IMR-90 (cell line): ENCODE results near the gene HSH2D. TPM values are rescaled to one million over a fixed set of nuclear protein-coding genes. Genes with fewer than 3 reads are reported as not detected.
A peak's percentile ranks its signal among the peaks of the same experiment; 100 is the strongest.

Source experiments
- ATAC-seq: fragments of 200-7000 bp; cut with Tn5 transposase; 2 replicates; pipeline ENCODE4 v1.9.1; 2020; ENCODE audit warnings: low read depth, mild to moderate bottlenecking, moderate library complexity
- BruUV-seq: library from RNA; stranded (reverse); fragments of 400-500 nt; replicated peaks from 2 replicates; lab custom pipeline; 2021; lab: Mats Ljungman, UMichigan
- CTCF ChIA-PET: fragments of 300-600 bp; formaldehyde crosslinking; extraction: SDS; loops from one replicate; lab custom pipeline; 2021; ENCODE audit warnings: antibody characterized with exemption; lab: Yijun Ruan, JAX
- POLR2A ChIA-PET: fragments of 300-600 bp; sonication (Branson Sonifier 250); formaldehyde crosslinking; loops from one replicate; lab custom pipeline; 2022; ENCODE audit warnings: antibody characterized with exemption; ENCODE audit not compliant: unreplicated experiment; lab: Charles Lee
- DNase-seq: peaks from one replicate; pipeline ENCODE4 v3.0.0; 2013
- H2AFZ ChIP-seq: replicated peaks from 2 replicates; pipeline ENCODE3; 2013; ENCODE audit warnings: low read length, mild to moderate bottlenecking; ENCODE audit not compliant: poor library complexity
- H2AK5ac ChIP-seq: 2 replicates; pipeline ENCODE4 v1.6.1; 2013; ENCODE audit warnings: low read depth, low read length, inconsistent platforms
- H2AK9ac ChIP-seq: replicated peaks from 2 replicates; pipeline ENCODE3; 2013; ENCODE audit warnings: mild to moderate bottlenecking, low read depth, low read length, moderate library complexity; ENCODE audit not compliant: poor library complexity
- H2BK120ac ChIP-seq: 2 replicates; pipeline ENCODE4 v1.6.1; 2013; ENCODE audit warnings: low read depth, low read length, inconsistent platforms
- H2BK15ac ChIP-seq: 3 replicates; pipeline ENCODE4 v1.6.1; 2013; ENCODE audit warnings: low read depth, low read length, inconsistent platforms
- H2BK20ac ChIP-seq: 2 replicates; pipeline ENCODE4 v1.6.1; 2013; ENCODE audit warnings: low read depth, mild to moderate bottlenecking, inconsistent platforms, low read length, moderate library complexity
- H2BK5ac ChIP-seq: 2 replicates; pipeline ENCODE4 v1.6.1; 2013; ENCODE audit warnings: mild to moderate bottlenecking, low read depth, low read length, inconsistent platforms; ENCODE audit not compliant: poor library complexity, severe bottlenecking
- H3K14ac ChIP-seq: replicated peaks from 2 replicates; pipeline ENCODE4 v1.6.1; 2013; ENCODE audit warnings: low read depth, low read length, inconsistent platforms
- H3K18ac ChIP-seq: 2 replicates; pipeline ENCODE4 v1.6.1; 2013; ENCODE audit warnings: low read depth, low read length, control low read depth
- H3K23ac ChIP-seq: 2 replicates; pipeline ENCODE4 v1.6.1; 2013; ENCODE audit warnings: low read depth, low read length, inconsistent platforms
- H3K27ac ChIP-seq: 2 replicates; pipeline ENCODE4 v1.5.1; 2013; ENCODE audit warnings: mild to moderate bottlenecking, control low read depth, low read length; ENCODE audit not compliant: insufficient read depth
- H3K27me3 ChIP-seq: 2 replicates; pipeline ENCODE4 v1.6.1; 2013; ENCODE audit warnings: low read length; ENCODE audit not compliant: control insufficient read depth, insufficient read depth
- H3K36me3 ChIP-seq: 2 replicates; pipeline ENCODE4 v1.6.1; 2013; ENCODE audit warnings: low read length, mixed read lengths; ENCODE audit not compliant: control insufficient read depth, insufficient read depth
- H3K4ac ChIP-seq: 2 replicates; pipeline ENCODE4 v1.6.1; 2013; ENCODE audit warnings: low read depth, low read length, inconsistent platforms
- H3K4me1 ChIP-seq: 2 replicates; pipeline ENCODE4 v1.6.1; 2013; ENCODE audit warnings: low read length, mixed read lengths; ENCODE audit not compliant: control insufficient read depth, insufficient read depth
- H3K4me2 ChIP-seq: 2 replicates; pipeline ENCODE4 v1.6.1; 2013; ENCODE audit warnings: low read depth, mild to moderate bottlenecking, control low read depth, low read length, moderate library complexity
- H3K4me3 ChIP-seq: 2 replicates; pipeline ENCODE4 v1.5.1; 2013; ENCODE audit warnings: low read depth, mild to moderate bottlenecking, control low read depth, low read length, moderate library complexity; ENCODE audit not compliant: insufficient read depth
- H3K56ac ChIP-seq: 2 replicates; pipeline ENCODE4 v1.6.1; 2013; ENCODE audit warnings: low read length, inconsistent platforms; ENCODE audit not compliant: insufficient read depth; ENCODE audit errors: extremely low read depth
- H3K79me1 ChIP-seq, 2 experiments: 2 replicates each; pipeline ENCODE4 v1.6.1; 2013; ENCODE audit warnings: low read length in 2 of 2, inconsistent platforms in 1 of 2, low read depth in 1 of 2
- H3K9ac ChIP-seq: 2 replicates; pipeline ENCODE4 v1.6.1; 2013; ENCODE audit warnings: low read depth, low read length, control low read depth
- H3K9me1 ChIP-seq: 2 replicates; pipeline ENCODE4 v1.6.1; 2013; ENCODE audit warnings: low read length, inconsistent platforms; ENCODE audit not compliant: insufficient read depth
- H3K9me3 ChIP-seq: 2 replicates; pipeline ENCODE4 v1.6.1; 2013; ENCODE audit warnings: low read length; ENCODE audit not compliant: control insufficient read depth, insufficient read depth
- H4K20me1 ChIP-seq: 2 replicates; pipeline ENCODE4 v1.6.1; 2013; ENCODE audit warnings: low read length, inconsistent platforms; ENCODE audit not compliant: insufficient read depth
- H4K5ac ChIP-seq: 2 replicates; pipeline ENCODE4 v1.6.1; 2013; ENCODE audit warnings: mild to moderate bottlenecking, low read depth, low read length, control low read depth
- H4K8ac ChIP-seq, 2 experiments: 2 replicates each; pipeline ENCODE4 v1.6.1; 2013; ENCODE audit warnings: low read depth in 2 of 2, low read length in 2 of 2, control low read depth in 1 of 2, inconsistent platforms in 1 of 2
- H4K91ac ChIP-seq: 2 replicates; pipeline ENCODE4 v1.6.1; 2013; ENCODE audit warnings: low read depth, low read length, inconsistent platforms; ENCODE audit not compliant: insufficient read depth
- BHLHE40 ChIP-seq: fragments of 150-350 bp; IDR thresholded peaks from 2 replicates; pipeline ENCODE4 v1.6.1; 2016; ENCODE audit warnings: mild to moderate bottlenecking, low read depth, low read length
- CHD1 ChIP-seq: IDR thresholded peaks from 2 replicates; pipeline ENCODE4 v1.6.1; 2012; ENCODE audit warnings: low read depth, low read length, improper control_type of control experiment
- POLR2A ChIP-seq: IDR thresholded peaks from 2 replicates; pipeline ENCODE4 v1.6.1; 2012; ENCODE audit warnings: mild to moderate bottlenecking, low read depth, low read length
- RCOR1 ChIP-seq: IDR thresholded peaks from 2 replicates; pipeline ENCODE4 v1.6.1; 2012; ENCODE audit warnings: mild to moderate bottlenecking, low read length, improper control_type of control experiment; ENCODE audit not compliant: insufficient replicate concordance
- WGBS, 2 experiments: methylation state at CpG; one replicate each; pipeline versions ENCODE4 v1.1.5 to v1.1.7; 2013; ENCODE audit warnings: missing lambda C conversion rate in 2 of 2; ENCODE audit not compliant: insufficient read length in 1 of 2; ENCODE audit errors: extremely low coverage in 2 of 2; 5-methylcytosine and 5-hydroxymethylcytosine counted together
- dilution Hi-C: fragments of 300-500 bp; cut with HindIII; formaldehyde crosslinking; loops from one replicate; pipeline ENCODE4 v1.14.3; 2018; ENCODE audit warnings: low sequenced_read_pairs; ENCODE audit not compliant: unreplicated experiment
- in situ Hi-C: fragments of 300-500 bp; cut with MboI; formaldehyde crosslinking; loops from 3 replicates; pipeline ENCODE4 v1.14.3; 2019; ENCODE audit warnings: low sequenced_read_pairs, inconsistent platforms, mixed read lengths
- intact Hi-C: fragments of 100-400 bp; cut with micrococcal nuclease; formaldehyde crosslinking; loops from 2 replicates; pipeline ENCODE4 v1.10.0; 2022
- polyA plus RNA-seq, 3 experiments: library from polyadenylated mRNA; depleted of rRNA; stranded (reverse); fragments of >200 nt; gene quantifications; 2 replicates each; pipeline ENCODE4 v1.2.3, GENCODE V29; 2012; ENCODE audit warnings: low replicate concordance in 1 of 3
- total RNA-seq: library from RNA; depleted of rRNA; stranded (reverse); fragments of >200 nt; gene quantifications from 2 replicates; pipeline ENCODE4 v1.2.3, GENCODE V29; 2012

The HSH2D gene
- total and polyA plus RNA-seq, 2 of the 4 experiments (the other 2 are of a cell fraction): not detected

GRCh38 chr19:16111909-16112752 lies 31.4 kb upstream of the HSH2D start:
- peak; percentile 1; the same call in 1 of the 2 replicates for ATAC-seq
- ChIA-PET POLR2A (no interaction called here), CTCF (interaction anchor here (1.0 kb wide), 1 partner anchor 46 kb away, joined by 4 read pairs; no protein-coding TSS in a partner anchor)
- H2AK9ac ChIP-seq: peak overlapping the region; percentile 90
- peak overlapping the region; percentile 83 for H3K23ac ChIP-seq
- peak overlapping the region; percentile 77 for H3K4ac ChIP-seq
- intact Hi-C loops (loop anchor here (1.0 to 5.0 kb wide), 4 partner anchors 33 to 71 kb away; no protein-coding TSS in a partner anchor), dilution Hi-C loops (no loop called here), in situ Hi-C loops (loop anchor here (5.0 kb wide), 1 partner anchor 75 kb away; the partner anchor contains the start of gene FAM32A)
- TF ChIP-seq POLR2A: peak; percentile 60; the same call in 1 of the 2 replicates
- no peak for TF ChIP-seq CHD1
- TF ChIP-seq RCOR1: peak; percentile 66
- no peak for TF ChIP-seq BHLHE40
- peaks cover 4% of the 10 kb centered on the region; the same call in 1 of the 2 replicates for H3K36me3 ChIP-seq
- peaks cover 16% of the 10 kb centered on the region for H3K9me1 ChIP-seq
- H2AK5ac ChIP-seq: peak overlapping the region; percentile 95
- H3K9me3 ChIP-seq: no peaks in the 10 kb centered on the region
- no peaks in the 10 kb centered on the region for H3K27me3 ChIP-seq
- peak overlapping the region; percentile 94 for H3K14ac ChIP-seq
- H4K5ac ChIP-seq: peak overlapping the region; percentile 54; the same call in 1 of the 2 replicates
- peak overlapping the region; percentile 56 to 91 for H4K8ac ChIP-seq
- H2AFZ ChIP-seq: peak overlapping the region; percentile 93
- peaks cover 11 to 45% of the 10 kb centered on the region in 2 experiments for H3K79me1 ChIP-seq
- peak overlapping the region; percentile 82 for H4K91ac ChIP-seq
- no peak for DNase-seq
- no peak overlapping the region for H3K18ac ChIP-seq
- peak overlapping the region; percentile 77 for H3K9ac ChIP-seq
- peak overlapping the region; percentile 59; the same call in 1 of the 3 replicates for H2BK15ac ChIP-seq
- H2BK120ac ChIP-seq: no peak overlapping the region
- H3K4me2 ChIP-seq: peak overlapping the region; percentile 90
- H3K4me1 ChIP-seq: peaks cover 7% of the 10 kb centered on the region
- no peak overlapping the region for H2BK20ac ChIP-seq
- H2BK5ac ChIP-seq: peak overlapping the region; percentile 62
- peak overlapping the region; percentile 76 for H3K27ac ChIP-seq
- peaks cover 24% of the 10 kb centered on the region; the same call in 1 of the 2 replicates for H4K20me1 ChIP-seq
- H3K56ac ChIP-seq: peak overlapping the region; percentile 65
- H3K4me3 ChIP-seq: peak overlapping the region; percentile 76
- WGBS, 2 experiments: 0% methylated on average over 5 of the region's 37 CpGs; no CpG with 5 or more reads in 1 of the 2 experiments
- TSS peak; percentile 46 for BruUV-seq
